Tibial nerve (tissue), 3 donors: ENCODE measurements around the gene OR9Q1.

Experiments used
- CTCF ChIP-seq, 5 experiments: fragments of 200-600 bp in 3 of 5; fragments of 450-650 bp in 2 of 5; sonication (generic) in 3 of 5; IDR thresholded peaks; one replicate each; pipeline ENCODE4 v1.5.1; 2016 to 2019; ENCODE audit warnings: antibody characterized with exemption in 5 of 5, mild to moderate bottlenecking in 3 of 5, moderate library complexity in 2 of 5
- POLR2A ChIP-seq, 2 donors: fragments of 450-650 bp; IDR thresholded peaks; one replicate each; pipeline ENCODE4 v1.6.1; 2017; ENCODE audit warnings: antibody characterized with exemption in 2 of 2, mild to moderate bottlenecking in 2 of 2, moderate library complexity in 2 of 2

- no peak for TF ChIP-seq CTCF (IDR thresholded peaks at IDR 0.05)
- TF ChIP-seq POLR2A (IDR thresholded peaks at IDR 0.05) = no peak
These were observed 15.9 kb downstream of the OR9Q1 start for GRCh38 chr11:58039589-58039988.
